GM10266 (cell line): ENCODE data around the gene ANKH.

ENCODE experiments used
- DNase-seq: peaks from one replicate; pipeline ENCODE4 v3.0.0; 2012; ENCODE audit errors: extremely low spot score
- TF ChIP-seq, protein P1 (sequence below): IDR thresholded peaks from 2 replicates; pipeline ENCODE4 v1.5.1; 2012; ENCODE audit warnings: mild to moderate bottlenecking, low read depth; ENCODE audit not compliant: control insufficient read depth, insufficient read depth; ENCODE audit errors: missing control alignments

Gene ANKH

DNA sequence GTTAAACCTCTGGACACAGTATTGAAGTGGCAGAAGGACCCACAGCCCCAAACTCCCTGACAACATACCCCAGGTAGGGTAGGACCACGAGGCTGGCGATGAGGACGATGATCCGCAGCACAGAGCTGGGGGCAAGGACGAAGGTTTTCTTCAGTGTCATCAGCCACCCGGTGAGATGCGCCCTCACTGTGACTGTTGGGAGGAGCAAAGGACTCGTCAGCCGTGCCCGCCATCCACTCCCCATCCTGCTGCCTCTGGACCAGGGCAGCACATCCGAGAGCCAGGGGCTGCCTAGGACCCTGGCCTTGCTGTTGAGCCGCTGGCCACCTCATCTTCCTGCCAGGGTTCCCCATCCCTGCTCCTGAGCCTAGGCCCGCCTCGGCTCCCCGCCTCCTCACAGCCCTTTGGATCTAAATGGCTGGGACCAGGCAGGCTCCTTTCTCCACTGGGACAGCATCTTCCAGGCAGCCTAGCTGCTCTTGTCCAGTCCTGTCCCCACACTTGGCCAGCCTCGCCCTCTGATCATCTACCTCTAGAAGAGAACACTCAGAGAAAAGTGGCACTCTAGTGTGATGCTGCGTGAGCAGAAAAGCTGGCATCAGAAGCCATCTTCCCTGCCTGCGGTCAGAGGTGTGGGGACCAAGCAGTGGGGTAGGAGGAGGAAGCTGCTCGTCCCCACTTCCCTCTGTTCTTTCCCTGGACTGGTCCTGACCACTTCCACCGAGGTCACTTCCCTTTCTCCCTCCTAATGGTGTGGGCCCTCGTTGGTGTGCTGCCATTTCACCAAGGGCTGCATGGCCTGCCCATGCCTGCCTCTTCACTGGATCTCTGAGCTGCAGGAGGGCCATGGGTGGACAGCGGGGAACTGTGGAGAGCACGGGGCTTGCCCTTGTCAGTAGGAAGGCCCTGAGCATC, 157.8 kb downstream of the ANKH start:
- no peak for DNase-seq
- TF ChIP-seq, protein P1, sequence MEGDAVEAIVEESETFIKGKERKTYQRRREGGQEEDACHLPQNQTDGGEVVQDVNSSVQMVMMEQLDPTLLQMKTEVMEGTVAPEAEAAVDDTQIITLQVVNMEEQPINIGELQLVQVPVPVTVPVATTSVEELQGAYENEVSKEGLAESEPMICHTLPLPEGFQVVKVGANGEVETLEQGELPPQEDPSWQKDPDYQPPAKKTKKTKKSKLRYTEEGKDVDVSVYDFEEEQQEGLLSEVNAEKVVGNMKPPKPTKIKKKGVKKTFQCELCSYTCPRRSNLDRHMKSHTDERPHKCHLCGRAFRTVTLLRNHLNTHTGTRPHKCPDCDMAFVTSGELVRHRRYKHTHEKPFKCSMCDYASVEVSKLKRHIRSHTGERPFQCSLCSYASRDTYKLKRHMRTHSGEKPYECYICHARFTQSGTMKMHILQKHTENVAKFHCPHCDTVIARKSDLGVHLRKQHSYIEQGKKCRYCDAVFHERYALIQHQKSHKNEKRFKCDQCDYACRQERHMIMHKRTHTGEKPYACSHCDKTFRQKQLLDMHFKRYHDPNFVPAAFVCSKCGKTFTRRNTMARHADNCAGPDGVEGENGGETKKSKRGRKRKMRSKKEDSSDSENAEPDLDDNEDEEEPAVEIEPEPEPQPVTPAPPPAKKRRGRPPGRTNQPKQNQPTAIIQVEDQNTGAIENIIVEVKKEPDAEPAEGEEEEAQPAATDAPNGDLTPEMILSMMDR, result no peak

GRCh38 chr5:14712666-14713065, 158.9 kb downstream of the ANKH start:
- no peak for DNase-seq
- TF ChIP-seq, protein P1, result no peak

DNA sequence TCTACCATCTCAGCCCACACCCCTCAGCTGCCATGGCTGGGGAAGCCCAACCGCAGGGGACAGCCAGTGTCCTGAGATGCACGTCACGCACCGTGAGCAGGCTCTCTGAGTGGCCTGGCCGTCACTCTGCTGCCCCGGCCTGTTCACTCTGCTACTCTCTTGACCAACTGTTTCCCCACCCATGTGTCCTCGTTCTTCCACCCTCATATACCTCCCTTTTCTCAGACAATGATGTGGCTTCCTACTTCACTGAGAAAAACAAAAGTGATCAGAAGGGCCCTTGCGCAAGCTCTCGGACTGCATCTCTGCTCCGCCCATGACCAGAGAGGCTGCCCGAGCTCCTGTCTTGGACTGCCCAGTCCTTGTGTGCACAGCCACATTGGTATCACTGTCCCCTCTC, 159.4 kb downstream of the ANKH start:
- TF ChIP-seq, protein P1, result no peak

GRCh38 chr5:14710313-14710994, 161.1 kb downstream of the ANKH start:
- TF ChIP-seq, protein P1, result no peak

More for the DNA sequence above, 159.4 kb downstream of the ANKH start:
- no peak for DNase-seq

DNA sequence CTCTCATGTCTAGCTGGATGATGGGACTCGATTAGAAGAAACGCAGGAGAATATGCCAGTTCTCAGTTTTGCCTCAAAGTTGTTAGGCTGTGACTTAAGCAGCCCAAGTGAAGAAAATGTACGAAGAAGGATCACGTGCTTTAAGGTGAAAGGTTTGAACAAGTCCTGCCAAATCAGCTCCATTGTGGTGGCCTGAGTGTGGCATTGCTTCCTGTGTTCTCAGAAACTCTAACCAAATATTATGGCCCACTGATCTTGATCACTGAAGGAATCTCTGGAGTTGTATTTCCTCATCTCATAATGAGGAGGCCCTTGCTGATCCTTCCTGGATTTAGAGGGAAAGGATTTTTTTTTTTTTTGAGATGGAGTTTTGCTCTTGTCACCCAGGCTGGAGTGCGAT, 163.0 kb downstream of the ANKH start:
- TF ChIP-seq, protein P1, result no peak
- DNase-seq, result no peak

More at GRCh38 chr5:14710313-14710994, 161.1 kb downstream of the ANKH start:
- no peak for DNase-seq

- no peak for DNase-seq
- TF ChIP-seq, protein P1, result no peak
Observed at GRCh38 chr5:14707811-14708390, 163.7 kb downstream of the ANKH start.
